GM23338 (cell line): Measurements from ENCODE around the gene ZSCAN30.

ENCODE experiments used
- CREB1 ChIP-seq: fragments of 250-450 bp; sonication (Bioruptor Pico); IDR thresholded peaks from 2 replicates; pipeline ENCODE4 v1.5.0; 2020; ENCODE audit warnings: low read depth, mild to moderate bottlenecking, moderate library complexity
- EZH2 ChIP-seq: fragments of 200-600 bp; sonication (generic); IDR thresholded peaks from one replicate; pipeline ENCODE4 v1.8.0; 2017; ENCODE audit warnings: antibody characterized with exemption, mild to moderate bottlenecking, low read depth; ENCODE audit not compliant: unreplicated experiment
- EZH2phosphoT487 ChIP-seq: fragments of 200-600 bp; sonication (generic); IDR thresholded peaks from one replicate; pipeline ENCODE4 v1.8.1; 2018; ENCODE audit warnings: antibody characterized with exemption; ENCODE audit not compliant: unreplicated experiment
- JUNB ChIP-seq: IDR thresholded peaks from one replicate; pipeline ENCODE4 v1.6.1; 2016; ENCODE audit warnings: antibody characterized with exemption; ENCODE audit not compliant: unreplicated experiment
- NANOG ChIP-seq: IDR thresholded peaks from 2 replicates; pipeline ENCODE4 v1.6.1; 2016; ENCODE audit warnings: antibody characterized with exemption, borderline replicate concordance
- POLR2AphosphoS5 ChIP-seq: IDR thresholded peaks from 2 replicates; pipeline ENCODE4 v1.6.1; 2016; ENCODE audit warnings: antibody characterized with exemption, low read depth
- REST ChIP-seq: IDR thresholded peaks from one replicate; pipeline ENCODE4 v1.6.1; 2018; ENCODE audit warnings: antibody characterized with exemption; ENCODE audit not compliant: unreplicated experiment
- STAT1 ChIP-seq: IDR thresholded peaks from one replicate; pipeline ENCODE4 v1.6.1; 2016; ENCODE audit warnings: antibody characterized with exemption; ENCODE audit not compliant: unreplicated experiment
- TF ChIP-seq, protein P1 (sequence below), 2 experiments: fragments of 200-600 bp in 1 of 2; sonication (generic) in 1 of 2; conservative IDR thresholded peaks; 2 replicates each; pipeline versions ENCODE4 v1.5.1 to v1.6.1; 2016 to 2017; ENCODE audit warnings: antibody characterized with exemption in 2 of 2, low read depth in 2 of 2, mild to moderate bottlenecking in 2 of 2, moderate library complexity in 1 of 2
- TF ChIP-seq, protein P2 (sequence below): IDR thresholded peaks from 2 replicates; pipeline ENCODE4 v1.6.1; 2016; ENCODE audit warnings: antibody characterized with exemption

DNA sequence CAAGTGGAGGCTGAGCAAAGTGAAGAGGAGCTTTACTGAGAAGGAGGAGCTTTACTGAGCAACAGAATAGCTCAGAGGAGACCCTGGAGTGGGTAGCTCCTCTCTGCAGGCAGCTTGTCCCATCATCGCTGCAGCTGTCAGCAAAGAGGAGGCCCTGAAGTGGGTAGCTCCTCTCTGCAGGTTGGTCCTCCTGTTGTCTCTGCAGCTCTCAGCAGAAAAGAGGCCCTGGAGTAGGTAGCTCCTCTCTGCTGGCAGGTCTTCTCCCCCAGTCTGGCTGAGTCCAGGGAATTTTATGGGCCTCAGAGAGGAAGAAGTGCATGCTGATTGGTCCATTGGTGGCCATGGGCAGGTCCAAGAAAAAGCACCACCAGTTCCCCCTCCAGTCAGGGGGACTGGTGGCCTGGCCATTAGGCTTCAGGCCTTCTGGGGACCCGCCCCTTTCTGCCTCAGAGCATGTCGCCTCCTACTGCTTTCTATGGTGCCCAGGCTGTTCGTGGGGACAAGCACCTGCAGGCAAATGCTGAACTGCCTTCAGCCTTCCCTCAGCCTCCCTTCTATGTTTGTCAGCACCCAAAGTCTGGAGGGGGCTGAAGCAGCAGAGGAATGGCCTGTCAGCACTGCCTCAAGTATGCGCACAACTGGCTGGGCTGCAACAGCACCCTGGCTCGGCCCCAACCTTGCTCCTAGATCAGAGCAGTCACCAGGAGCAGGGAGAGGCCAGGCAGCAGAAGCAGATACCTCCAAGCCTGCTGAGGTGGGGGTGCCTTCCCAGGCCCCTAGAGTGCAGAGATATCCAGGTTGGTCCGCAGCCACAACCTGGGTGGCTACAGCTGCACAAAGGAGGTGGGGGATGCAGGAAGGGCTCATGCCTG, 5.9 kb downstream of the ZSCAN30 start:
- TF ChIP-seq, protein P1, sequence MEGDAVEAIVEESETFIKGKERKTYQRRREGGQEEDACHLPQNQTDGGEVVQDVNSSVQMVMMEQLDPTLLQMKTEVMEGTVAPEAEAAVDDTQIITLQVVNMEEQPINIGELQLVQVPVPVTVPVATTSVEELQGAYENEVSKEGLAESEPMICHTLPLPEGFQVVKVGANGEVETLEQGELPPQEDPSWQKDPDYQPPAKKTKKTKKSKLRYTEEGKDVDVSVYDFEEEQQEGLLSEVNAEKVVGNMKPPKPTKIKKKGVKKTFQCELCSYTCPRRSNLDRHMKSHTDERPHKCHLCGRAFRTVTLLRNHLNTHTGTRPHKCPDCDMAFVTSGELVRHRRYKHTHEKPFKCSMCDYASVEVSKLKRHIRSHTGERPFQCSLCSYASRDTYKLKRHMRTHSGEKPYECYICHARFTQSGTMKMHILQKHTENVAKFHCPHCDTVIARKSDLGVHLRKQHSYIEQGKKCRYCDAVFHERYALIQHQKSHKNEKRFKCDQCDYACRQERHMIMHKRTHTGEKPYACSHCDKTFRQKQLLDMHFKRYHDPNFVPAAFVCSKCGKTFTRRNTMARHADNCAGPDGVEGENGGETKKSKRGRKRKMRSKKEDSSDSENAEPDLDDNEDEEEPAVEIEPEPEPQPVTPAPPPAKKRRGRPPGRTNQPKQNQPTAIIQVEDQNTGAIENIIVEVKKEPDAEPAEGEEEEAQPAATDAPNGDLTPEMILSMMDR (conservative IDR thresholded peaks at IDR 0.05; ENCODE audit: low read depth in 2 of 2) = no peak
- TF ChIP-seq POLR2AphosphoS5 = no peak
- TF ChIP-seq CREB1 (CRISPR knock-in tag) = no peak
- TF ChIP-seq EZH2 = no peak
- no peak for TF ChIP-seq EZH2phosphoT487
- no peak for TF ChIP-seq JUNB
- no peak for TF ChIP-seq STAT1
- TF ChIP-seq, protein P2, sequence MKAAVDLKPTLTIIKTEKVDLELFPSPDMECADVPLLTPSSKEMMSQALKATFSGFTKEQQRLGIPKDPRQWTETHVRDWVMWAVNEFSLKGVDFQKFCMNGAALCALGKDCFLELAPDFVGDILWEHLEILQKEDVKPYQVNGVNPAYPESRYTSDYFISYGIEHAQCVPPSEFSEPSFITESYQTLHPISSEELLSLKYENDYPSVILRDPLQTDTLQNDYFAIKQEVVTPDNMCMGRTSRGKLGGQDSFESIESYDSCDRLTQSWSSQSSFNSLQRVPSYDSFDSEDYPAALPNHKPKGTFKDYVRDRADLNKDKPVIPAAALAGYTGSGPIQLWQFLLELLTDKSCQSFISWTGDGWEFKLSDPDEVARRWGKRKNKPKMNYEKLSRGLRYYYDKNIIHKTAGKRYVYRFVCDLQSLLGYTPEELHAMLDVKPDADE = no peak
- no peak for TF ChIP-seq REST
- TF ChIP-seq NANOG = no peak
